NB4 (cell line): ENCODE results near the gene ZZZ3.

Experiments used
- CTCF ChIP-seq: IDR thresholded peaks from one replicate; pipeline ENCODE4 v1.5.1; 2012; ENCODE audit warnings: low read depth, low read length
- MAX ChIP-seq: IDR thresholded peaks from 2 replicates; pipeline ENCODE4 v1.6.1; 2011; ENCODE audit warnings: low read depth, low read length
- MYC ChIP-seq: IDR thresholded peaks from 2 replicates; pipeline ENCODE4 v1.6.1; 2011; ENCODE audit warnings: low read depth, low read length
- POLR2A ChIP-seq: IDR thresholded peaks from 2 replicates; pipeline ENCODE4 v1.6.1; 2011; ENCODE audit warnings: mild to moderate bottlenecking; ENCODE audit not compliant: insufficient read length; ENCODE audit errors: extremely low read depth

- TF ChIP-seq CTCF: no peak
- no peak for TF ChIP-seq POLR2A
- TF ChIP-seq MYC: no peak
- TF ChIP-seq MAX: no peak
Observed at GRCh38 chr1:77664939-77665516, 17.4 kb downstream of the ZZZ3 start.
